Smooth muscle cell (in vitro differentiated cells): ENCODE measurements around the gene COX7A1. TPM values are rescaled to one million over a fixed set of nuclear protein-coding genes. Genes with fewer than 3 reads are reported as not detected.

Source experiments
- DNase-seq: peaks from one replicate; lab custom pipeline; 2025; ENCODE audit not compliant: unreplicated experiment; lab: John Stamatoyannopoulos, UW
- H2AFZ ChIP-seq: fragments of 200-600 bp; sonication (generic); 2 replicates; pipeline ENCODE4 v1.6.0; 2016; ENCODE audit warnings: antibody characterized with exemption, low read depth, mild to moderate bottlenecking
- H3F3A ChIP-seq: fragments of 200-600 bp; sonication (generic); 2 replicates; pipeline ENCODE4 v1.6.0; 2017; ENCODE audit warnings: antibody characterized with exemption, low read depth
- H3K27ac ChIP-seq: fragments of 200-600 bp; sonication (generic); 2 replicates; pipeline ENCODE4 v1.5.1; 2016; ENCODE audit warnings: low read depth, mild to moderate bottlenecking
- H3K27me3 ChIP-seq: fragments of 200-600 bp; sonication (generic); 2 replicates; pipeline ENCODE4 v1.6.1; 2016; ENCODE audit warnings: low read depth, mild to moderate bottlenecking
- H3K36me3 ChIP-seq: fragments of 200-600 bp; sonication (generic); 2 replicates; pipeline ENCODE4 v1.5.1; 2016; ENCODE audit warnings: low read depth
- H3K4me1 ChIP-seq: fragments of 200-600 bp; sonication (generic); 2 replicates; pipeline ENCODE4 v1.5.1; 2016; ENCODE audit warnings: low read depth
- H3K4me2 ChIP-seq: fragments of 200-600 bp; sonication (generic); 2 replicates; pipeline ENCODE4 v1.6.0; 2016; ENCODE audit warnings: mild to moderate bottlenecking
- H3K4me3 ChIP-seq: fragments of 200-600 bp; sonication (generic); 2 replicates; pipeline ENCODE4 v1.5.1; 2016; ENCODE audit warnings: mild to moderate bottlenecking
- H3K79me2 ChIP-seq: fragments of 200-600 bp; sonication (generic); 2 replicates; pipeline ENCODE4 v1.6.0; 2016; ENCODE audit warnings: low read depth, mild to moderate bottlenecking
- H3K9ac ChIP-seq: fragments of 200-600 bp; sonication (generic); 2 replicates; pipeline ENCODE4 v1.6.0; 2016; ENCODE audit warnings: low read depth
- H3K9me3 ChIP-seq: fragments of 200-600 bp; sonication (generic); replicated peaks from 2 replicates; pipeline ENCODE4 v1.5.1; 2016; ENCODE audit warnings: low read depth
- H4K20me1 ChIP-seq: fragments of 200-600 bp; sonication (generic); 2 replicates; pipeline ENCODE4 v1.6.0; 2016; ENCODE audit warnings: low read depth
- WGBS: methylation state at CpG from one replicate; pipeline ENCODE4 v1.1.7; 2016; ENCODE audit warnings: low lambda C conversion rate; 5-methylcytosine and 5-hydroxymethylcytosine counted together
- polyA plus RNA-seq: library from polyadenylated mRNA; unstranded; fragments of >200 nt; fragmentation: Nextera tagmentation; extraction: Ambion mirVana; gene quantifications from 2 replicates; pipeline ENCODE4 v1.2.1, GENCODE V29; 2016
- total RNA-seq: library from RNA; depleted of rRNA; stranded (reverse); fragments of >200 nt; gene quantifications from 2 replicates; pipeline ENCODE4 v1.2.3, GENCODE V29; 2014
- TF ChIP-seq, protein P1 (sequence below): fragments of 200-600 bp; sonication (generic); IDR thresholded peaks from 2 replicates; pipeline ENCODE4 v1.5.1; 2017; ENCODE audit warnings: borderline replicate concordance, mild to moderate bottlenecking, antibody characterized with exemption; ENCODE audit not compliant: insufficient read depth, poor library complexity, severe bottlenecking

COX7A1 gene
- total and polyA plus RNA-seq, 2 experiments from 2014 or later, result not detected

DNA sequence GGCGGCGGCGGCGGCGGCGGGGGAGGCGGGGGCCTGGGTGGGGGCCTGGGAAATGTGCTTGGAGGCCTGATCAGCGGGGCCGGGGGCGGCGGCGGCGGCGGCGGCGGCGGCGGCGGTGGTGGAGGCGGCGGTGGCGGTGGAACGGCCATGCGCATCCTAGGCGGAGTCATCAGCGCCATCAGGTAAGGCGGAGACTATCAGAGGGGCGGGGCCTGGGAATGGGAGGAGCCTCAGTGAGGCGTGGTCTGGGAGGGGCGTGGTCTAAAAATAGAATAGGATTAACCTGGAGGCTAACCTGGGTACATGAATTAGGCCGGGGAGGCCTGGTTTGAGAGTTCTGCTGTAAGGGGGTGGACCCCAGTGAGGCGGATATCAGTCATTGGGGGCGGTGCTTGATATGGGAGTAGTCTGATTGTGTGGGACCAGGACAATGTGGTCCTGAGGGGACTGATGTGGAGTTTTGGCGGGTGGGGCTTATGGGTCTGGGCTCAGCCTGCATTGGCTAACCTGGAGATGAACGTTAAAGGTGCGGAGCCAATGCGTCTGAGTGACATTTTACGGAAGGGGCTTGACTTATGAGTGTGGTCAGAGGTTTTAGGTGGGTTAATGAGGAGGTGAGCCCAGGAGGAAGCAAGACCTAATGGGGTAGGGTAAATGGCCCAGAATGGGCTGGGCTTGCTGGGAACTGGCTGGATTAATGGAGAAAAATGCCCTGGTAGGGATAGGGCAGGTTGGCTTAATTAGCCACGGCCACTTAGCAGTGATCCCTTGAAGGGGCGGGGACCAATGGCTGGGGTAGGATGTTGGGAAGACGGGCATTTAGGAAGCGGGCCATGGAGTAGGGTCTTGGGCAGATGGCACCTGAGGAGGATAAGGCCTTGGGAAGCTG is 11.0 kb downstream of the COX7A1 start:
- peak overlapping the region; percentile 94 for H3K27ac ChIP-seq

DNA sequence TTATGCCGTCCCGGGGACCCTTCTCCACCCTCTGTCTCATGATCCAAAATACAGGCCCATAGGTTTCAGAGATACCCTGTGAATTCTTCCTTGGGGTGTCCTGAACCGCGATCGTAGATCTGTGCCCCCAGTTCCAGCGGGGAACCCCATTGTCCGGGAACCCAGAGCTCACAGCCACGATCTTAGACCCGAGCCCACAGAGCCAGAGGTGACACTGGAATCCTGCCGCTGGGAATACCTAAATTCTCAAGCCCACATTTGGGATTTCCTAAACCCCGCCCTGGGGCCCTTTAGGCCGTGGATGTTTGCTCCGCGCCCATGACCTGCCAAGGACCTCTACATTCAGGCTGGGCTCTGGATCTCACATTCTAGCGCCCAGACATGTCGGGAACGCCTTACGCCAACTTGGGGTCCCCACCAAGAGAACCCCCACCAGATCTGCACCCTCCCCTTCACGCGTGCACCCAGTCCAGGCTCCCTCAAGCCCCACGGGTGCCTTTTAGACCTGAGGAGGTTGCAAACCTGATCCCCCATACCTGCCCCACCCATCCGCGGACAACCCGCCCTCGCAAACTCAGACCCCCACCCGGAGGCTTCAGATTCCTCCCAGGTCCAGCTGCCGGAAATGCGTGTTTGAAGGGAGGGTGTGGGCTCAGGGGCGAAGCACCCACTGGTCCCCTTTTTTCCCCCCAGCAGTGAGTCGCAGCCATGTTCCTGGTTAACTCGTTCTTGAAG is 11.8 kb downstream of the COX7A1 start:
- Histone ChIP-seq H3K4me1 (no peaks in the 10 kb centered on the region), H3K9me3 (no peaks in the 10 kb centered on the region), H3K79me2 (peaks cover 30% of the 10 kb centered on the region), H3K27ac (peak overlapping the region; percentile 94), H4K20me1 (peaks cover 26% of the 10 kb centered on the region), H3K36me3 (peaks cover 3% of the 10 kb centered on the region), H3K4me3 (peak overlapping the region; percentile 97), H3K4me2 (peak overlapping the region; percentile 94), H3K27me3 (no peaks in the 10 kb centered on the region), H3K9ac (peak overlapping the region; percentile 97), H3F3A (peaks cover 5% of the 10 kb centered on the region), H2AFZ (peak overlapping the region; percentile 45)
- TF ChIP-seq, protein P1, sequence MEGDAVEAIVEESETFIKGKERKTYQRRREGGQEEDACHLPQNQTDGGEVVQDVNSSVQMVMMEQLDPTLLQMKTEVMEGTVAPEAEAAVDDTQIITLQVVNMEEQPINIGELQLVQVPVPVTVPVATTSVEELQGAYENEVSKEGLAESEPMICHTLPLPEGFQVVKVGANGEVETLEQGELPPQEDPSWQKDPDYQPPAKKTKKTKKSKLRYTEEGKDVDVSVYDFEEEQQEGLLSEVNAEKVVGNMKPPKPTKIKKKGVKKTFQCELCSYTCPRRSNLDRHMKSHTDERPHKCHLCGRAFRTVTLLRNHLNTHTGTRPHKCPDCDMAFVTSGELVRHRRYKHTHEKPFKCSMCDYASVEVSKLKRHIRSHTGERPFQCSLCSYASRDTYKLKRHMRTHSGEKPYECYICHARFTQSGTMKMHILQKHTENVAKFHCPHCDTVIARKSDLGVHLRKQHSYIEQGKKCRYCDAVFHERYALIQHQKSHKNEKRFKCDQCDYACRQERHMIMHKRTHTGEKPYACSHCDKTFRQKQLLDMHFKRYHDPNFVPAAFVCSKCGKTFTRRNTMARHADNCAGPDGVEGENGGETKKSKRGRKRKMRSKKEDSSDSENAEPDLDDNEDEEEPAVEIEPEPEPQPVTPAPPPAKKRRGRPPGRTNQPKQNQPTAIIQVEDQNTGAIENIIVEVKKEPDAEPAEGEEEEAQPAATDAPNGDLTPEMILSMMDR, result no peak
- WGBS, result 1% methylated on average over 22 of the region's 31 CpGs
- DNase-seq, result peak; percentile 46

More for the DNA sequence above, 11.0 kb downstream of the COX7A1 start:
- H3K27me3 ChIP-seq, result no peaks in the 10 kb centered on the region
- peak overlapping the region; percentile 94 for H3K4me2 ChIP-seq
- no peaks in the 10 kb centered on the region for H3K9me3 ChIP-seq
- TF ChIP-seq, protein P1, result no peak
- H4K20me1 ChIP-seq, result peaks cover 32% of the 10 kb centered on the region
- no peak overlapping the region for H2AFZ ChIP-seq
- peak; percentile 38 for DNase-seq
- peaks cover 3% of the 10 kb centered on the region for H3K36me3 ChIP-seq
- 19% methylated on average over 37 of the region's 42 CpGs for WGBS
- H3K4me3 ChIP-seq, result peak overlapping the region; percentile 97
- peaks cover 35% of the 10 kb centered on the region for H3K79me2 ChIP-seq
- H3F3A ChIP-seq, result peaks cover 5% of the 10 kb centered on the region
- H3K9ac ChIP-seq, result peak overlapping the region; percentile 97
- H3K4me1 ChIP-seq, result no peaks in the 10 kb centered on the region

DNA sequence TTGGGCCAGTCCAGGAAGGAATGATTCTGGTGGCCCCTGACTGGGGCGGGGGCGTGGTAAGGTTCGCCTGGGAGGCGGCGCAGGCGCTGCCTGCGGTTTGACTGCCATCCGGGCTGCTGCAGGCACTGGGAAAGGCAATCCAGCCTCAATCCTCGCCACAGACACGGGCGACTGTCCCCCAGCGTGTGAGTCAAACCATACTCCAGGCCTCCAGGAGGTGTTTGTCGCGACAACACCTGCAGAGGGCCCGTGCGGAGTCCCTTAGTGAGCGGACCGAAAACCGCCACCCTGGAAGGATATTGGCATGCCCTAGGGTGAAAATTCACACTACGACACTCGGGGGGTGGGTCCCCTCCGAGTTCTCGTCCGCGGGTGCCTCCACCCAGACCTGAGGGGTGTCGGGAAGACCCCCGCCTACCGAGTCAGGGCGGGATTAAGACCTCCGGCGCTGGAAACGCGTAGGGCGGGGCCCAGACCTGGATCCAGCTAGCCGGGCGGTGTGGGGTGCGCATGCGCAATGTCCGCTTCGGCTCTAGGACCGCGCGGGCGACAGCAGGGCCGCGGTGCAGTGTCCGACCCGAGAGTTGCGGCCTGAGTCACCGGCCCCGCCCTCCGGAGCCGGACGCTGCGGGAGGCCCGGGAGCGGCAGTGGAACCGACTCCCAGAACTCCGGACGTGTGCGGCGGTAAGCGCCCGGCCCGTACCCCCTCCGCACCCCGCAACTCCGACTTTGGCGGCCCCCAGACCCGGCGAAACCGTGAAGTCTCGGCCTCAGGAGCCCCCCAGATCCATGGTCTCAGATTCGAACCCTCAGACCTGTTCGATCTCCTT is 12.6 kb downstream of the COX7A1 start, which contains the start of gene CAPNS1:
Gene CAPNS1 (plus strand): TSS at position 594 of the 831 bp plus-strand sequence. CDS start 946 bp downstream, outside the sequence.
- Histone ChIP-seq H3K4me1 (no peaks in the 10 kb centered on the region), H4K20me1 (peaks cover 24% of the 10 kb centered on the region), H3K9ac (peak within 1 kb of the TSS; percentile 97), H3K36me3 (peaks cover under 1% of the 10 kb centered on the region), H3K9me3 (no peaks in the 10 kb centered on the region), H3F3A (peaks cover 5% of the 10 kb centered on the region), H3K27me3 (no peaks in the 10 kb centered on the region), H3K4me3 (peak within 1 kb of the TSS; percentile 97), H3K4me2 (peak within 1 kb of the TSS; percentile 94), H3K27ac (peak within 1 kb of the TSS; percentile 94), H3K79me2 (peaks cover 30% of the 10 kb centered on the region), H2AFZ (peak within 1 kb of the TSS; percentile 82)
- WGBS, result under 1% methylated on average over 67 of the region's 75 CpGs
- TF ChIP-seq, protein P1, result no peak
- DNase-seq, result peak; percentile 87
